ENCODE data around the gene C14orf39. TPM values are rescaled to one million over a fixed set of nuclear protein-coding genes. Genes with fewer than 3 reads are reported as not detected.

Gene C14orf39
- total and polyA plus RNA-seq, 2 experiments from 2014 or later, result 0.37 TPM; not detected in 1

DNA sequence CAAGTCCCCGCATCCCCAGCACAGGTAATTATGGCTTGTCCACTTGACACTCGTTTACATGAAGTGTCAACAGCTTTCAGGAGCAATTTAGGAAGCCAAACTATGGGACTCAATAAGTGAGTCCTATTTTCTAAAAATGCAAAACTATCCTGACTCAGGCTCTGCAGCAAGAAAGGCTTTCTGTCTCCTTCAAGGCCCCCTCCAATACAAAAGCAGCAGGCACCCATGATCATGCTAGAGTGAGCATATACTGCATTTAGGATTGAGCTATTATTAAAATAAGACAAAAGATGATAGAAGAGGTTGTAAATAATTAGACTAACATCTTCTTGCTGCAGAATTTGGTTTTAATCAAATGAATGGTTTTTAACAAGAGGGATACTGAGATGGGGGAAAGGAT is 26.3 kb upstream of the C14orf39 start:
- Histone ChIP-seq H3K9me3 (ENCODE audit: low read depth) (no peaks in the 10 kb centered on the region), H3K27me3 (peaks cover 100% of the 10 kb centered on the region), H3K4me1 (ENCODE audit: insufficient read depth) (peaks cover 7% of the 10 kb centered on the region), H2AFZ (no peak overlapping the region), H4K20me1 (ENCODE audit: insufficient read depth, poor library complexity, severe bottlenecking) (peaks cover 4% of the 10 kb centered on the region), H3K4me2 (no peak overlapping the region), H3K9me2 (replicated peaks; ENCODE audit: insufficient read depth) (no peaks in the 10 kb centered on the region), H3K4me3 (no peak overlapping the region), H3K79me2 (no peaks in the 10 kb centered on the region), H3K36me3 (replicated peaks; ENCODE audit: insufficient read depth, low read depth) (no peaks in the 10 kb centered on the region), H3K27ac (no peak overlapping the region)
- 8% methylated on average over 2 of the region's 2 CpGs for WGBS (ENCODE audit: low lambda C conversion rate, missing lambda C conversion rate)
- DNase-seq (ENCODE audit: low spot score), result no peak
- TF ChIP-seq EZH2 (IDR thresholded peaks at IDR 0.05; ENCODE audit: borderline replicate concordance), result no peak
- TF ChIP-seq, protein P1, sequence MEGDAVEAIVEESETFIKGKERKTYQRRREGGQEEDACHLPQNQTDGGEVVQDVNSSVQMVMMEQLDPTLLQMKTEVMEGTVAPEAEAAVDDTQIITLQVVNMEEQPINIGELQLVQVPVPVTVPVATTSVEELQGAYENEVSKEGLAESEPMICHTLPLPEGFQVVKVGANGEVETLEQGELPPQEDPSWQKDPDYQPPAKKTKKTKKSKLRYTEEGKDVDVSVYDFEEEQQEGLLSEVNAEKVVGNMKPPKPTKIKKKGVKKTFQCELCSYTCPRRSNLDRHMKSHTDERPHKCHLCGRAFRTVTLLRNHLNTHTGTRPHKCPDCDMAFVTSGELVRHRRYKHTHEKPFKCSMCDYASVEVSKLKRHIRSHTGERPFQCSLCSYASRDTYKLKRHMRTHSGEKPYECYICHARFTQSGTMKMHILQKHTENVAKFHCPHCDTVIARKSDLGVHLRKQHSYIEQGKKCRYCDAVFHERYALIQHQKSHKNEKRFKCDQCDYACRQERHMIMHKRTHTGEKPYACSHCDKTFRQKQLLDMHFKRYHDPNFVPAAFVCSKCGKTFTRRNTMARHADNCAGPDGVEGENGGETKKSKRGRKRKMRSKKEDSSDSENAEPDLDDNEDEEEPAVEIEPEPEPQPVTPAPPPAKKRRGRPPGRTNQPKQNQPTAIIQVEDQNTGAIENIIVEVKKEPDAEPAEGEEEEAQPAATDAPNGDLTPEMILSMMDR (IDR thresholded peaks at IDR 0.05; ENCODE audit: poor library complexity), result no peak
- peak; percentile 31 for TF ChIP-seq EZH2phosphoT487 (IDR thresholded peaks at IDR 0.05; ENCODE audit: low read depth, severe bottlenecking, unreplicated experiment)

DNA sequence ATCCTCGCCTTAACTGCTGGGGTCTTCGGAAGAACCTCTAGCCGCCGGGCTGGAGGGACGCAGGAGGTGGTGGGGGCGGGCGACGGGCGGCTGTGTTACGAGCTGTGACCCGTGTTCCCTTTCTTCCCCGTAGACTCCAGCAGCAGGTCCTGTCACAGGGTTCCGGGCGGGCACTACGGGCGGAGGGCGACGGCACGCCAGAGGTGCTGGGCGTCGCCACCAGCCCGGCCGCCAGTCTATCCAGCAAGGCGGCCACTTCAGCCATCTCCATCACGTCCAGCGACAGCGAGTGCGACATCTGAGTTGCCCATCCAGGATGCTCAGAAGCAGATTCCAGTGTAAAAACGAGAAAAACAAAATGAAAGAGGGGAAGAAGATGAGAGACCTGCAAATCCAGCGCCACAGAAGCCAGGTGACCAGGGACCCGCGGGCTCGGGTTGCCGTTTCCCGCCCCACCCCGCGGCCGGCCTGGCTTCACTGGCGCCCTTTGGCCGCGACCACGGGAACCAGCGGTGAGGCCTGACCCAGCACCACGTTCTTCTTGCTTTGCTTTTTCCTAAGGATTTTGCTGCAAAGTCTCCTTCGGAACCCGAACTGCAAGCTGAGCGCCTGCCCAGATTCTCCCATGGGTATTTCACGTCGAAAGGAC is 25.2 kb upstream of the C14orf39 start:
- Histone ChIP-seq H3K36me3 (replicated peaks; ENCODE audit: insufficient read depth, low read depth) (no peaks in the 10 kb centered on the region), H3K4me3 (no peak overlapping the region), H3K27me3 (peaks cover 100% of the 10 kb centered on the region), H3K9me2 (replicated peaks; ENCODE audit: insufficient read depth) (no peaks in the 10 kb centered on the region), H3K4me2 (peak overlapping the region; percentile 52), H3K9me3 (ENCODE audit: low read depth) (no peaks in the 10 kb centered on the region), H3K79me2 (no peaks in the 10 kb centered on the region), H3K4me1 (ENCODE audit: insufficient read depth) (peaks cover 7% of the 10 kb centered on the region), H4K20me1 (ENCODE audit: insufficient read depth, poor library complexity, severe bottlenecking) (peaks cover 4% of the 10 kb centered on the region), H2AFZ (no peak overlapping the region), H3K27ac (no peak overlapping the region)
- TF ChIP-seq EZH2 (IDR thresholded peaks at IDR 0.05; ENCODE audit: borderline replicate concordance) (peak; percentile 97), EZH2phosphoT487 (IDR thresholded peaks at IDR 0.05; ENCODE audit: low read depth, severe bottlenecking, unreplicated experiment) (peak; percentile 93)
- TF ChIP-seq, protein P1 (IDR thresholded peaks at IDR 0.05; ENCODE audit: poor library complexity), result no peak
- 4% methylated on average over 43 of the region's 49 CpGs for WGBS (ENCODE audit: low lambda C conversion rate, missing lambda C conversion rate)
- no peak for DNase-seq (ENCODE audit: low spot score)

DNA sequence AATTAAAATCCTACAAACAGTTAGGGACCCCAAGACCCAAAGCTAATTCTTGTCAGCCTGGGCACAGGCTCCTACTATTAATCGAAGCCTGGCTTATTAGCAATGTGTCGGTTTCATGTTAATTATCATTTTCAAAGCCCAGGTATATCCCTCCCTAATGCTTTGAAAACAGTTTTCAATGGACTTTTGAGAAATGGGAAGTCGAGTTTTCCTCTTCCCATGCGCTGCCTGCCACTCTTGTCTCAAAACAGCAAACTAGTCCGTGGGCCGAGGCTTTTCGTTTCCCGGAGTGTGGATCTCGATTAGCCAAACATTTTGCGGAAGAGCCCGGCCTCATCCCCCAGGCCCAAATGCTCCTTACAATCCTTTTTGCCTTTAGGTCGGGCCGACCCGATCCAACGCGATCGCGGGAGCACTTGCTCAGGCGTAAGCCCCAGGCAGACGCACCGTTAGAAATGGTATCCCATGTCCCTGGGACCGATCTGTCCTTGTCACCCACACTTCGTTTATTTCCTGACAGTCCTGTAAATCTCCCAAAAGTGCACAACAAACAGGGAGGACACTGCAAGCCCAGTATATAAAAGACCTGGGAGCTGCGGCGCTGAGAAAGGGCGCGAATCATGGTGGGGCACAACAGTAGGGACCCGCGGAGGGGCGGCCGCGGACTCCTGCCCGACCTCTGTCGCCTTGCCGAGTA is 24.5 kb upstream of the C14orf39 start:
- peak; percentile 58 for TF ChIP-seq EZH2phosphoT487 (IDR thresholded peaks at IDR 0.05; ENCODE audit: low read depth, severe bottlenecking, unreplicated experiment)
- TF ChIP-seq, protein P1 (IDR thresholded peaks at IDR 0.05; ENCODE audit: poor library complexity), result no peak
- peak; percentile 72 for TF ChIP-seq EZH2 (IDR thresholded peaks at IDR 0.05; ENCODE audit: borderline replicate concordance)
- Histone ChIP-seq H4K20me1 (ENCODE audit: insufficient read depth, poor library complexity, severe bottlenecking) (peaks cover 4% of the 10 kb centered on the region), H2AFZ (peak overlapping the region; percentile 52), H3K36me3 (replicated peaks; ENCODE audit: insufficient read depth, low read depth) (no peaks in the 10 kb centered on the region), H3K4me1 (ENCODE audit: insufficient read depth) (peaks cover 7% of the 10 kb centered on the region), H3K9me2 (replicated peaks; ENCODE audit: insufficient read depth) (no peaks in the 10 kb centered on the region), H3K27me3 (peaks cover 100% of the 10 kb centered on the region), H3K9me3 (ENCODE audit: low read depth) (no peaks in the 10 kb centered on the region), H3K4me2 (peak overlapping the region; percentile 52), H3K4me3 (no peak overlapping the region), H3K79me2 (no peaks in the 10 kb centered on the region), H3K27ac (no peak overlapping the region)
- no peak for DNase-seq (ENCODE audit: low spot score)
- WGBS (ENCODE audit: low lambda C conversion rate, missing lambda C conversion rate), result 4% methylated on average over 35 of the region's 35 CpGs
